NB4 (cell line): ENCODE measurements around the gene NTM.

ENCODE experiments used
- DNase-seq: peaks from one replicate; pipeline ENCODE4 v3.0.0; 2010; ENCODE audit warnings: low read depth
- H3K4me3 ChIP-seq: one replicate; pipeline ENCODE4 v1.5.1; 2011; ENCODE audit warnings: mild to moderate bottlenecking, low read depth, low read length, moderate library complexity
- CTCF ChIP-seq: IDR thresholded peaks from one replicate; pipeline ENCODE4 v1.5.1; 2012; ENCODE audit warnings: low read depth, low read length
- MAX ChIP-seq: IDR thresholded peaks from 2 replicates; pipeline ENCODE4 v1.6.1; 2011; ENCODE audit warnings: low read depth, low read length
- MYC ChIP-seq: IDR thresholded peaks from 2 replicates; pipeline ENCODE4 v1.6.1; 2011; ENCODE audit warnings: low read depth, low read length
- POLR2A ChIP-seq: IDR thresholded peaks from 2 replicates; pipeline ENCODE4 v1.6.1; 2011; ENCODE audit warnings: mild to moderate bottlenecking; ENCODE audit not compliant: insufficient read length; ENCODE audit errors: extremely low read depth

NTM gene

GRCh38 chr11:132226522-132226921 lies 856.1 kb downstream of the NTM start:
- H3K4me3 ChIP-seq = no peak overlapping the region
- TF ChIP-seq MYC = no peak
- no peak for TF ChIP-seq MAX
- TF ChIP-seq CTCF = no peak
- TF ChIP-seq POLR2A = no peak
- no peak for DNase-seq

- no peak for DNase-seq
- H3K4me3 ChIP-seq = no peak overlapping the region
- no peak for TF ChIP-seq MYC
Observed at GRCh38 chr11:132228746-132229325, 858.4 kb downstream of the NTM start.

GRCh38 chr11:132231656-132232347 lies 861.4 kb downstream of the NTM start:
- TF ChIP-seq CTCF (no peak), MAX (no peak), POLR2A (no peak), MYC (no peak)
- DNase-seq = no peak
- H3K4me3 ChIP-seq = no peak overlapping the region

- H3K4me3 ChIP-seq = no peak overlapping the region
- TF ChIP-seq POLR2A (no peak), MYC (no peak), CTCF (no peak), MAX (no peak)
- no peak for DNase-seq
Observed at GRCh38 chr11:132234878-132235277, 864.5 kb downstream of the NTM start.

GRCh38 chr11:132237781-132238180 lies 867.4 kb downstream of the NTM start:
- no peak for TF ChIP-seq POLR2A
- no peak for TF ChIP-seq CTCF
- no peak for TF ChIP-seq MYC
- no peak for TF ChIP-seq MAX
- DNase-seq = no peak
- no peak overlapping the region for H3K4me3 ChIP-seq

- TF ChIP-seq POLR2A = no peak
- no peak for TF ChIP-seq MAX
- TF ChIP-seq CTCF = no peak
- TF ChIP-seq MYC = no peak
- DNase-seq = no peak
- no peak overlapping the region for H3K4me3 ChIP-seq
Observed at GRCh38 chr11:132238331-132238866, 868.0 kb downstream of the NTM start.
